GM23338 (cell line): ENCODE data around the gene MACROD1.

Source experiments
- CREB1 ChIP-seq: fragments of 250-450 bp; sonication (Bioruptor Pico); IDR thresholded peaks from 2 replicates; pipeline ENCODE4 v1.5.0; 2020; ENCODE audit warnings: low read depth, mild to moderate bottlenecking, moderate library complexity
- CTCF ChIP-seq, 2 experiments: fragments of 200-600 bp in 1 of 2; sonication (generic) in 1 of 2; conservative IDR thresholded peaks; 2 replicates each; pipeline versions ENCODE4 v1.5.1 to v1.6.1; 2016 to 2017; ENCODE audit warnings: antibody characterized with exemption in 2 of 2, low read depth in 2 of 2, mild to moderate bottlenecking in 2 of 2, moderate library complexity in 1 of 2
- EZH2 ChIP-seq: fragments of 200-600 bp; sonication (generic); IDR thresholded peaks from one replicate; pipeline ENCODE4 v1.8.0; 2017; ENCODE audit warnings: antibody characterized with exemption, mild to moderate bottlenecking, low read depth; ENCODE audit not compliant: unreplicated experiment
- EZH2phosphoT487 ChIP-seq: fragments of 200-600 bp; sonication (generic); IDR thresholded peaks from one replicate; pipeline ENCODE4 v1.8.1; 2018; ENCODE audit warnings: antibody characterized with exemption; ENCODE audit not compliant: unreplicated experiment
- JUNB ChIP-seq: IDR thresholded peaks from one replicate; pipeline ENCODE4 v1.6.1; 2016; ENCODE audit warnings: antibody characterized with exemption; ENCODE audit not compliant: unreplicated experiment
- POLR2AphosphoS5 ChIP-seq: IDR thresholded peaks from 2 replicates; pipeline ENCODE4 v1.6.1; 2016; ENCODE audit warnings: antibody characterized with exemption, low read depth
- REST ChIP-seq: IDR thresholded peaks from one replicate; pipeline ENCODE4 v1.6.1; 2018; ENCODE audit warnings: antibody characterized with exemption; ENCODE audit not compliant: unreplicated experiment
- STAT1 ChIP-seq: IDR thresholded peaks from one replicate; pipeline ENCODE4 v1.6.1; 2016; ENCODE audit warnings: antibody characterized with exemption; ENCODE audit not compliant: unreplicated experiment
- ZNF462 ChIP-seq: fragments of 250-450 bp; sonication (Bioruptor Pico); IDR thresholded peaks from 2 replicates; pipeline ENCODE4 v1.5.0; 2020; ENCODE audit warnings: mild to moderate bottlenecking, moderate library complexity

GRCh38 chr11:64063777-64064176, 102.1 kb downstream of the MACROD1 start:
- TF ChIP-seq POLR2AphosphoS5 (no peak), CTCF (conservative IDR thresholded peaks at IDR 0.05; ENCODE audit: low read depth in 2 of 2) (no peak), STAT1 (no peak), EZH2phosphoT487 (no peak), EZH2 (no peak), REST (no peak), ZNF462 (CRISPR knock-in tag) (no peak), CREB1 (CRISPR knock-in tag) (no peak), JUNB (no peak)
